ENCODE results near the gene TECPR2.
A peak's percentile ranks its signal among the peaks of the same experiment; 100 is the strongest.

- TF ChIP-seq POLR2A (IDR thresholded peaks at IDR 0.05) (peak; percentile 7 to 35), CTCF (IDR thresholded peaks at IDR 0.05) (peak; percentile 97 to 99 (median 98))
These were observed 161.9 kb downstream of the TECPR2 start for GRCh38 chr14:102524451-102525218.
